Measurements from ENCODE around the gene CH25H.
"Not testable (repeated sequence)": the region's sequence is repeated elsewhere in the genome, so short reads cannot be mapped to it uniquely, and the experiment has no call there.

CH25H gene

GRCh38 chr10:89189211-89189734, 17.8 kb downstream of the CH25H start:
- no peak for DNase-seq

DNA sequence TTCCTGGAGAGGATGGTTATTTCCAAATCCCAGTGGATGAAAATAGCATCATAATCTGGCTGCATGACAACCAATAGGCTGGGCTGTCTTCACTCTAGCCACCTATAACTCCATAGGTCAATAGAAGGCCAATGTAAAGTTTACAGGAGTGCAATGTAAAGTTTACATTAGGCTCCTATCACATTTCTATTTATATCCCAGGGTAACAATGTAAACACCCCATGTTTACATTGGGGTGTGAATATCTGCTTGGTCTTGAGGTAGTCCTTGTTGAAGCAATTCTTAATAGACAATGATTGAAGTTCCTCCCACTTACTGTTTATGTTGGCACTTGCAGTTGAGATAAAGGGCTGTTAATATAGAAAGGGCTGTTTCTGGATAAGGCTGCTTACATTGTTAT, 21.5 kb downstream of the CH25H start:
- no peak for DNase-seq

DNA sequence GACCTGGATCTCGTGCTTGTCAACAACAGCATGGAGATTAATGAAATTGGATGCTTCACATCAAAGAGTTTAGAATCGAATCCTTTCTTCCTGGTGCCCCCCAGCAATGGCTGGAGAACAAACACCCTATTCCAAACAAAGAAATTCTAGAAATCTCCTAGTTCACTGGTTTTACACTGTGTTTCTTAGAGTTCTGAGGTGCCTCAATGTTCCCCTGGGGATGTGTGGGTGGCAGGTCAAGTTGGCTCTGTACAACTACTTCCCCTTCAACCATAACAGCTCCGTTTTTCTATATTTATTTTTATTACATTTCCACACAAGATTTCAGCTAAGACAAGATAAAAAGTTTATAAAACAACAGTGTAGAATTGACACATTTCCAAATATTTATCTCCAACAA, 22.5 kb downstream of the CH25H start:
- DNase-seq: no peak

DNA sequence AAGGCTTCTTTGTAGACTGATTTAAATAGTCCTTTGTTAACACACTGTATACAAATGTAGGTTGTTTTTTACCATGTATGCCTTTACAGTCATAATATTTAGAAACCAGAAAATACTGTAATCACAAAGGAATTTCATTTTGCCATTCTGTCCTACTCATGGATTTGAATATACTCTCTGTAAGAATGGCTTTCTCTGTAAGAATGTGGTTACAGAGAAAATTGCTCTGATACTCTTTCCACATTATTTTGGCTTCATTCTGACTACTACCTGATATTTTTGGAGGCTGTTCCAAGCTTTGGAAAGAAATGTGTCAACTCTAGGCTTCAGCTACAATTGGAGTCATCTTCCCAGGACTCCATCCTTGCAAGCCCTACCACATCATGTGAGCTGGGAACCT, 23.5 kb downstream of the CH25H start:
- peak; percentile 14 for DNase-seq

DNA sequence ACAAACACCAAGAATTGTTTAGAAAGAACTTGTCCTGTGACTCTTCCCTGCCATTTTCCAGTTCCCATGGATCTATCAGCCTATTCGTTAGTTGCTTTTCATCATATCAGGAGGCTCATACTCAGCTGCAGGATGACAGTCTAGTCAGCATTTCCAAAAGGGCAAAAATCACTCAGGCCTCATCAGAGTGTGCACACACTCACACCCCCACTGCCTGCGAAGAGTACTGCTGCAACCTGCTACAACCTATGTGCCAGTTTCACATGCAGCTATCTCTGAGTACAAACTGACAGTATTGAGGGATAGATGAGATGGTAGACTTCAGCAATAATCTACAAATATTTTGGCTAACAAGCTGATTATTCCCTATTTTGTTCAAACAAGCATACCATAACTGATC, 24.2 kb downstream of the CH25H start:
- no peak for DNase-seq

GRCh38 chr10:89175816-89176215, 31.3 kb downstream of the CH25H start:
- no peak for DNase-seq

GRCh38 chr10:89173075-89173474, 34.0 kb downstream of the CH25H start:
- DNase-seq: no peak

- peak; percentile 10 for DNase-seq
Measured at GRCh38 chr10:89171996-89172395, 35.1 kb downstream of the CH25H start.

DNA sequence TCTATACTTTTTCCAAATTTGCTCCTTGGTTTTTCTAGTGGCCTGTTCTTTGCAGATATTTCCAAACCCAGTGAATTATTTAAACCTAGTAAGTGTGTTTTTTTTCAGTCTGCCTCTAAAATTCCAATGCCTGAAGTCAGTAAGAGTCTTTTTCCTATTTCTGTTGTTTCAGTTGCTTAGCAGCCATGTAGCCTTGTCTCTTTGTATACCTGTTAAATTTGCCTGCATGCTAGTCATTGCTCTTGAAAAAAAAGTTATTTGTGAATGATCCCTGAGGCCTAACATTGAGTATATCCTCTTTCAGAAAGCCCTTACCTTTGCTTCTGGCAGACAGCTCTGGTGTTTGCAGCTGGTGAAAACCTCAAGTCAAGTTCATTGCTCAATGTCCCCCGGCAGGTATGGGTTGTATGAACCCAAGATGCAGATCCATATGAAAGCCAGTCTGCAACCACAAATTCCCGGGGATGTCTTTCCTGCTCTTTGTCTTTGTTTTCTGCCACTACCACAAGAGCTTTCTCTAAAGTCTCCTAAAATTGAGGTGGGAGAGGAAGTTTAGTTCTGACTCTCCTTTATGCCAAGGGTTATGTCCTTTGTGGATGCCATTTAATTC, 35.7 kb downstream of the CH25H start:
- peak; percentile 50 for DNase-seq

DNA sequence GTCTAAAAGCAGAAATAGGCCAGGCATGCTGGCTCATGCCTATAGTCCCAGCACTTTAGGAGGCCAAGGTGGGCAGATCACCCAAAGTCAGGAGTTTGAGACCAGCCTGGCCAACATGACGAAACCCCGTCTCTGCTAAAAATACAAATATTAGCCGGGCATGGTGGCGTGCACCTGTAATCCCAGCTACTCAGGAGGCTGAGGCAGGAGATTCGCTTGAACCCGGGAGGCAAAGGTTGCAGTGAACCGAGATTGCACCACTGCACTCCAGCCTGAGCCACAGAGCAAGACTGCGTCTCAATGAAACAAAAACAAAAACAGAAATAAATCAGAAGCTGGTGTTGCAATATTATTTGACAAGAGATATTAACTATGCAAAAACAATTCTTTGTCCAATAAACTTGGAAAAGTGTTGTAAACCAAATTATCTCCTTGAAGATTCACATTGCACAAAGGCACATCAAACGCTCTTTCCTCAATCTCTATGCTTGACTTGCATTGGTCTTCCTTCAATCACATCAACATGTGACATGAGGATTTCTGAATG, 38.7 kb downstream of the CH25H start:
- DNase-seq: not testable (repeated sequence)

DNA sequence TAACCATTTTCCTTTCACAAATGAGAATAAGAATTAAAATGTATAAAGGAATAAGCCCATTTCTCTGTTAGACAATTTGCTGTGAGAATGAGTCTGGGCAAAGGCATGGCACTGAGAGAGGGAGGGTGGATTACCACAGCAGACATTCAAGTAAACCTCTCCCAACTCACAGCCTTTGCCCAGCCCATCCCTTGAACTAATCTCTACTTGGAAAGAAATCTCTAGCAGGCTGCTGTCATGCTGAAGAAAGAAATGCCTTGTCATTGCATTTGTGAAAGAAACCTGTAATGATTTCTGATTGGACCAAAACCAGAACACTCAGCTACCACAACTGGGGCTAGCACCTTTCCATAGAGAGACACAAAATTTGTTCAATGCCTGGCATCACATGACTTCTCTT, 39.2 kb downstream of the CH25H start:
- peak; percentile 24 for DNase-seq

DNA sequence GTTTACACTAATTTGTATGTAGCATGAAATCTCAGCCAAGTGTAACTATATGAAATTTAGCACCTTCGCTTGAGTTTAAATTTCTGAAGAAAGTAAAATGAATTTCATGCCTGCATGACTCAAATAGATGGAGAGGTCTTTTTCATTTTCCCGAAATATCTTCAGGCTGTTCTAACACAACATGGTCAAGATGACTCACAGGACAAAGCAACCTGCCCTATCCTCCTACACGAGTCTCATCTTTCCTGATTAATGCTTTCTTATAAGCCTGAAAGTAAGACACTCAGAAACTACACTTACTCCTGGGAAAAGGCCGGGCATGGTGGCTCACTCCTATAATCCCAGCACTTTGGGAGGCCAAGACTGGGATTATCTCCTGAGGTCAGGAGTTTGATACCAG, 41.2 kb downstream of the CH25H start:
- DNase-seq: peak; percentile 71

- no peak for DNase-seq
Measured at GRCh38 chr10:89164920-89165319, 42.2 kb downstream of the CH25H start.

DNA sequence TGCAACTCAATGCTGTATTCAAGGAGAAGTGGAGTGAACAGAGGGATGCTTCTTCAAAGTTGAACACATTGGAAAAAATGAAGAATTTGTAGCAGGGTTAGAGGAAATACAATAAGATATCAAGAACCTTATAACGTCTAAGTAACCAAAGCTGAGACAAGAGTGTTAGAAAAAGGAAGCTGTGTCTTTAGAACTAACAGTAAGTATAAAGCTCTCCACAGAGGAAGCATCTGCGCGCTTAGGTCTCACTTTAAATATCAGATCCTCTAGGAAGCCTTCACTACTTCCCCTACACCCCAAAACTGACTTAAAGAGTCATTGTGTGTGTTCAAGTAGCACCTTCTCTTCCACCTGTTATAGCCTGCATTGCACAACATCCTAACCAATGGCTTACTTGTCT, 43.0 kb downstream of the CH25H start:
- DNase-seq: no peak

GRCh38 chr10:89163265-89163995, 43.7 kb downstream of the CH25H start:
- DNase-seq: no peak

- no peak for DNase-seq
Measured at GRCh38 chr10:89162596-89162995, 44.5 kb downstream of the CH25H start.

DNA sequence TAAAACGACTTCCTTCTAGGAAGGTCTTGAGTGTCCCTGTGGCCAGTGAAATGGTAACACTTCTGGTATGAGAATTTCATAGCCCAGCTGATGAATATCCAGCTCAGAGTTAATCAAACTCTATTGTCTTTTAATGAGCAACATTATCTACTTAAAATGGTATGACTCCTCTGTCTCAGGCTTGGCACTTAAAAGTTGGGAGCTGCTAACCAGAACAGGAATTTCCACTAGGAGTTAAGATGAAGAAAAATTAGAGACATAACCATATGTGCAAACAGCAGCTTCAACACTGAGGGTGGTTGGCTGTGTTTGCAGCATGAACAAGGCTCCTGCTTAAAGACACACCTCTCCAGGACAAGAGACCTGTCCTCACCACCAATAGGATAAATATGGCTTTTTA, 46.8 kb downstream of the CH25H start:
- no peak for DNase-seq

DNA sequence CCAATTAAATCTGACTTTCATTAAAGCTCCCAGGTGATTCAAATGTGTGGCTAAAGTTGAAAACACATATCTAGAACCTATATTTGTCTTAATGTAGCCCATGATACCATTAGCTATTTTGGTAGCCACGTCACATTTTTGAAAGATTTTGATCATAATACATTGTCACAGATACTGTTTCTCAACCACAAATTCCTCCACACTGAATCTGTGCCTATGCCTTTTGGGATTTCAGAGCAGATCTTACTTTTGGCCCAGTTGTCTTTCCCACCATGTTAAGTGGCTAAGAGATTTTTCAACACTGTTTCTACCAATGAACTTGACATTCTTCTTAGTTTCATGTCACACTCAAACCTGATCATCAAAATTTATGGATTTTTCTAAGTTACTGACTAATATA, 47.4 kb downstream of the CH25H start:
- no peak for DNase-seq

- DNase-seq: no peak
Measured at GRCh38 chr10:89159316-89159715, 47.8 kb downstream of the CH25H start.

DNA sequence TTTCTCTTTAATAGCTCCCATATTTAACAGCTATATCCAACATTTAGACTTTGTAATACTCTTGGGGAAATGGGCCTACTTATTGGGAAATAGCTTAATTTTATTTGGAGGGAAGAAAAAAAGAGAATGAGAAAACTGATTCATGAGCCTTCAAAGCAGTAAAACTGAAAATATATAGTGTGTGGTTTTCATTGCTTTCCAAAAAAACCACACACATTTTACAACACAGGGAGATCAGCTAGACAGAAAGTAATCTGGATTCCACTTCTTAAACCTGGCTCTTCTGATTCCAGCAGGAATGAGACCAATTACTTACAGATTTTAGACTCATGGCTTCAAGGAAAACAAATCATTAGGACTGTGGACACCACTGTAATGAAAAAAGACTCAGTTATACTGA, 48.7 kb downstream of the CH25H start:
- DNase-seq: no peak

DNA sequence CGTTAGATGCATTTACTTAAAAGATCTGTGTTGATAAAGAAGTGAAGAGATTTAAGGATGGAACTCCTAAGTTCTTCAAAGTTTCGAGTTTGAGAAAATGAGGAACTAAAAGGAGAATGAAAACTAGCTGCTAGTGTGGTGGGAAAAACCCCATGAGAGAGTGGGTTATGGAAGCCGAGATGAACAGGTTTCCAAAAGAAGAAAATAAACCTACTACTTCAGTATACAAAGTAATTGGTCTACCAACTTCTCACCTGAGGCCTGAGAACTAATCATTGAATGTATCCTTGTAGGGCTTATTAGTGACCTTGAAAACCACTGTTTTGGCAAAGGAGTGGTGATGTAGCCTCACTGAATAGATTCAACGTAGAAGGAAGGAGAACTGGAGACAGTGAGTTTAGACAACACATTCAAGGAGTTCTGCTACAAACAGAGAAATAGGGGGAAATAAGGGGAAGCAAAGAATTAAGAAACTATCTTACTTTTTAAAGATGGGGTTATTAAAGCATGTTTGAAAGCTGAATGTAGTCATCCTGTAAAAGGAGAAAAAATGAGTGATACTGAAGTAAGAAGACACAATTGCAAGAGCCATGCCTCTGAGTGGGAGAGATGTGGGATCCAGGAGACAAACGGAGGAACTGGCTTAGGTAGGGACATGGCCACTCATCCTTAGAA, 50.8 kb downstream of the CH25H start:
- no peak for DNase-seq

All from NCI-H226 (cell line).